NCI-H226 (cell line): ENCODE measurements around the gene TAF13.
"Not testable (repeated sequence)": the region's sequence is repeated elsewhere in the genome, so short reads cannot be mapped to it uniquely, and the experiment has no call there.

Experiments used
- DNase-seq: peaks from one replicate; pipeline ENCODE4 v3.0.0-alpha.2; 2015

The TAF13 gene

DNA sequence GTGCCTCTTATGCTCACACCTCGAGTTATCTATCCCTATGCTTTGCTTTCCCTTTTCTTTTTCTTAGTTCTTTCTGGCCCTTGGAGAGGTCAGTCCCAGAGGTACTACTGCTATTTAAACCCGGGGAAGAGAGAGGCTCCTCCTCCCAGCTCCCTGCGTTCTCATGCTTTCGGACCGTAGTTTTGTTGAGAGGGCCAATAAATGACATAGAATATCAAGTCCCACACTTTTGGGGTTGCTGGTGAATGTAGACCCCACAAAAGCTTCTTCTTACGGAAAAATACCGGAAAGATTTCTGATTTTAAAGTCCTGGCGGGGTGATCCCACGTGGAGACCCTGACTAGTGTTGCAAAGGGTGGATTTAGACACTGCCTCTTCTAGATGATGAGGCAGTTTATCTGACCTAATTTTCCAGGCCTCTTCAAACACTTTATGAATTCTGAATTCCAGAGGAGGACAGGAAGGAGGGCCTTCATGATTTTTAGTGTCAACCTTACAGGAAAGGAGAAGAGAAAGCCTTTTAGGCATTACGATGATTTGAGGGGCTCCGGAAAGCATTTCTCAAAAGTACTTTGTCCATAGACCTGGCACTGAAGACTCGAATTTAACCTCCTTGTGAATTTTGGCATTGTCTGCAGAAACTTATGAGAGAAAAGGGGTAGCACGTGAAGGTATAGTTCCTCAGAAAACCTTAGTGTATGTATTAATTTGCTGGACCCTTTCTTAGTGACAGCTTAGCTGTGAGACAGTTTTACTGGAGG, 15.5 kb upstream of the TAF13 start:
- peak; percentile 37 for DNase-seq

DNA sequence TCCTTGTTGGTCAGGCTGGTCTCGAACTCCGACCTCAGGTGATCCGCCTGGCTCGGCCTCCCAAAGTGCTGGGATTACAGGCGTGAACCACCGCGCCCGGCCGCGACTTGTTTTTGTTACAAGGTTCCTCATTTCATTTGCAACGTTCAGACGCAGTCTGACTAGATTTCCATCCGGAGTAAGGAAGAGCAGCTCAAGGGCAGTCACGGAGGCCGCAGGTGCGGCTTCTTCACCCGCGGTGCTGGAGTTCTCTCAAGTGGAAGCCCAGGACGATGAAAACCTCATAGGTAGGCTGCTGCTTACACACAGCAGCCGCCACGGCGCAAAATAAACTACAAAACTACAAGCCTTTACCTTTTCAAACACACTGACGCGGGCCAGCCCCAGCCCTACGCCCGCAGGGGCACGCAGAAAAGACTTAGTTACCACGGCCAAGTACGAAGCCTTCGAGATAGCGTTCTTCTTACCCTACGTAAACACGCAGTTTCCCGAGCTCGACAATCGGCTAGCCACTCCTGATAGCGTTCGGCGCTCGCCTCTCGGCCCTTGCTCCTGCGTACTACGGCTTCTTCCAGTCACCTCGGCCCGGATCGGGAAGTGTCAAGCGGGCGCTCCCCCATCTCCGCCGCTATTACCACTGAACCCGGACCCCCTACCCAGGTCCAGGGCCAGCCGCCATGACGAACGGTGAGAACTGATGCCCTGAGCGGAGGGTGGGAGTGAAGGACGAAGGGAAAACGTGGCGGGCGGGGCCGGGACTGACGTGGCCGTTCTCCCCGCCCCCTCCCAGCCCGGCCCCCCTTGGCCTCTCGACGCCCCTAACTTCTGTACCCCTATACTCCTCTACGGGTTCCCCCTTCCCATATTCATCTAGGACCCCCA, 14.6 kb upstream of the TAF13 start, which contains the start of gene TMEM167B:
TMEM167B (plus strand) TSS at position 569 of the 882 bp plus-strand sequence; CDS start at position 678, 109 bp downstream.
- DNase-seq: peak; percentile 95

DNA sequence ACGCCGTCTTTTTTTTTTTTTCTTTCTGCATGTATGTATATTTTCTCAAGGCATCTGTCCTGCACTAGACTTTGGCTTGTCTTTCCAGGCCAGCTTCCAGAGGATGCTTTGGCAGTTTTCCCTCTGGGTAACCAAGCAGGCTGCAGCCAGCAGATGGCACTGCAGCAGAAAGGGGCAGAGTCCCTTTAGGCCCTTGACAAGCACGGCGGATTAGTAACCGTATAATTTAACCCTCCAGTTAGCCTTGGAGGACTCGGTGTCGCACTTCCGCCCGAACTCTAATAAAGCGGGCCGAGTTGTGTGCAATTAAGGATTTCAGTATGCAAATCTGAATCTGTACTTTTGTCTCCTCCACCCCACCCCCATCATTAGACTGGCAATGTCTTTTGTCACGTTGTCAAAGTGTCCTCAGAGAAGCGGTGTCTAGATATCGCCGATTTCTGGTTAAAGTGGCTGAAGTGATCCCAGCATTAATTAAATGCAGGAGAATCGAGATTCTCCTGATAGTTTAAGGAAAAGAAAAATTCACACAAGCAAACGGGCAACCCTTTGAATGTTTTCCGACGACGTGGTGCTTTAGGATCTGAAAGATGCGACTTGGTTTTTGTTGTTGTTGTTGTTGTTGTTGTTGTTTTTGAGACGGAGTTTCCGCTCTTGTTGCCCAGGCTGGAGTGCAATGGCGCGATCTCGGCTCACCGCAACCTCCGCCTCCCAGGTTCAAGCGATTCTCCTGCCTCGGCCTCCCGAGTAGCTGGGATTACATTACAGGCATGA, 13.6 kb upstream of the TAF13 start:
- DNase-seq: no peak

DNA sequence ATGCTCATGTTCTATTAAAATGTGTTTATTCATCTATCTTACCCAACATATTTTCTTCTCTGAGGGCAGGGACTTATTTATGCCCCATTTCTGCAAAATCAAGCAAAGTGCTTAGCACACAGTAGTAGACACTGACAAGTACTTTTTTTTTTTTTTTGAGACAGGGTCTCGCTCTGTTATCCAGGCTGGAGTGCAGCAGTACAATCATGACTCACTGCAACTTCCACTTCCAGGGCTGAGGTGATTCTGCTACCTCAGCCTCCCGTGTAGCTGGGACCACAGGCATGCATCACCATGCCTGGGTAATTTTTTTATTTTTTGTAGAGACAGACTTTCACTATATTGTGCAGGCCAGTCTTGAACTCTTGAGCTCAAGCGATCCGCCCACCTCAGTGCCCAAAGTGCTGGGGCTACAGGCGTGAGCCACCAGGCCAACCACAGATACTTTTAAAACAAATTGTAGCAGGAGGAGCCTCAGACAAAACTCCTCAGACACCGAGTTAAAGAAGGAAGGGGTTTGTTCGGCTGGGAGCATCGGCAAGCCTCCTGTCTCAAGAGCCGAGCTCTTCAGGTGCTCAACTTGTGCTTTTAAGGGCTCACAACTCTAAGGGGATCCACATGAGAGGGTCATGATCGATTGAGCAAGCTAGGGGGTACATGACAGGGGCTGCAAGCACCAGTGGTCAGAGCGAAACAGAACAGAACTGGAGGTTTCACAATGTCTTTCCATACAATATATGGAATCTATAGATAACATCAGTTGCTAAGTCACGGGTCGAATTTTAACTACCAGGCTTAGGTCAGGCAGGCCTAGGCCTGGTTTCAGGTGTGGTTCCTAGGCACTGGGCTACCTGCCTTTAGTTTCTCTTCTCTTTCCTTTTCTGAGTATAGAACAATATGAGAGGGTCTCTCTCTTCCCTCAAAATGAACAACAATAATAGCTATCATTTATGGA, 9.0 kb upstream of the TAF13 start:
- peak; percentile 61 for DNase-seq

DNA sequence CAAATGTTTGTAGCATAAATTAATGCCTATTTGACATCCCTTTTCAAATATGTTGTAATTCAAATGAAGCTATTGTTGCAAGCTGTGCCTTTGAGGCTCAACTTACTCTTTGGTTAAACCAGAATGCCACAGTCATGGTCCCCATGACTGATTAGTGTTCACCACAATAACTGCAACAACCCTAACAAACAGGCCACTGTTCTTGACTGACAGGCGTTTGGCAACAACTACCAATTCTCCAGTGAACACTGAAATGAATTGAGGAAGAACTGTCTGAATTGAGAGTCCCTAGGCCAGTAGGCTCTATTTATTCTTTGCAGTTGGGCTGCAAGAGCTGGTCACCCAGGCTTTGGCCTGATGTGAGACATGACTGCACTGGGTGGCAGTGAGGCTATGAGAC, 8.1 kb upstream of the TAF13 start:
- no peak for DNase-seq

DNA sequence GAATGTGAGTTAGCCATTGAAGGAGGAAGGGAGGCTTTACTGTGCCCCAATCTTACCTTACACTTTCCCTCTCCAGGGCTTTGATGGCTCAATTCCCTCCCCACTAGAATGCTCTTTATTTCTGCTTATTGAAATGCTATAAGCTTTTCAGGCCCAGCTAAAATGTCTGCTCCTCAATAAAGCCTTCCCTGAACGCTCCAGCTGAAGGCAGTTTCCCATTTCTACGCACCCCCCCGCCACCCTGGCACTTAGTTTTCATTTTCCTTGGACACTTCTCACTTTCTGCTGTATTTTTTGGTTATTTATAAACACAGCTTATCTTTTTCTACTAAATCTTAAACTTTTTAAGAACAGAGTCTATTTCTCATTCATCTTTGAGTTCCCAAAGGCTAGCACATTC, 7.7 kb upstream of the TAF13 start:
- no peak for DNase-seq

DNA sequence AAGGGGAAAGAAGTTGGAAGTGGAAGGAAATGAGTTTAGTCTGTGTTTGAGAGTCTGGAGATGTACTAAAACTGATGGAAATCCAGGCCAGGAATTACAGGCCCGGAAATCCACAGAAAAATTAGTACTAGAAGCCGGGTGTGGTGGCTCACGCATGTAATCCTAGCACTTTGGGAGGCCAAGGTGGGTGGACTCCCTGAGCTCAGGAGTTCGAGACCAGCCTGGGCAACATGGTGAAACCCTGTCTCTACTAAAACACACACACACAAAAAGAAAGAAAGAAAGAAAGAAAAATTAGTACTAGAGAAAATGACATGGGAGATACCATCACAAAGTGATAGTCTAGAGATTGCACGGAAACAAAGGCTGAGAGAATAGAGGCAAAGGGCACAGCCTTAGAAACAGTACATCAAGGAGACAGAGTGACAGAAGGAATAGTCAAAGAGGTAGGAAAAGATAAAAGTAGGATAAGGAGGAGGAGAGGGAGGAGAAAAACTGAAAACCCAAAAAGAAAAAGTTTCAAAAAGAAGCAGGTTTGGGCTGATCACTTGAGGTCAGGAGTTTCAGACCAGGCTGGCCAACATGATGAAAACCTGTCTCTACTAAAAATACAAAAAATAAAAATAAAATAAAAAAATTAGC, 4.8 kb upstream of the TAF13 start:
- no peak for DNase-seq

DNA sequence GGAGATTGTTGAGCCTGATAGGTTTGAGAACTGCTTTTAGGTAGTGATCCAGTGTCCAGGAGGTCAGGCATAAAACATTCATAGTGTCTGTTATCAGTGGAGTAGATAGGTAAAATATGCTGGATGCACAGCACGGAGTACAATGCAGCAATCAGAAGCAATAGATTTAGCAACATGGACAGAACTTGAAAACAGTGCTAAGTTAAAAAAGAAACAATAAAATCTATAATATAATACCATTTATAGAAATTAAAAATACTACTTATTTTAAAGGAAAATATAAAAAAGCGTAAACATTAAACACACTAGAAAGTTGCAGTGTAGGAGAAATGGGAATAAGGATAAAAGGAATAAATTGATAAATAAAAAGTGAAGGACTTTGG, 3.4 kb upstream of the TAF13 start:
- no peak for DNase-seq

DNA sequence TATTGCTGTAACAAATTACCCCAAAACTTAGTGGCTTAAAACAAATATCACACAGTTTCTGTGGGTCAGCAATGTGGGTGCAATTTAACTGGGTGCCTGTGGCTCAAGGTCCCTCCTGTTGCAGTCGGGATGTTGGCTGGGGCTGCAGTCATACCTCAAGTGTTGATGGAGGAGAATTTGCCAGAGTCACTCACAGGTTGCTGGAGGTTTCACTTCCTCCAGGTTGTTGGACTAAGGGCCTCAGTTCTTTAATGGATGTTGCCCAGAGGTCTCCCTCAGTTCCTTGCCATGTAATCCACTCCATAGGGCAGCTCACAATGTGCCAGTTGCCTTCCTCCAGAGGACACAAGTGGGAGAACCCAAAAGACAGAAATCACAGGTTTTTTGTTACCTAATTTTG, 2.5 kb upstream of the TAF13 start:
- DNase-seq: no peak

DNA sequence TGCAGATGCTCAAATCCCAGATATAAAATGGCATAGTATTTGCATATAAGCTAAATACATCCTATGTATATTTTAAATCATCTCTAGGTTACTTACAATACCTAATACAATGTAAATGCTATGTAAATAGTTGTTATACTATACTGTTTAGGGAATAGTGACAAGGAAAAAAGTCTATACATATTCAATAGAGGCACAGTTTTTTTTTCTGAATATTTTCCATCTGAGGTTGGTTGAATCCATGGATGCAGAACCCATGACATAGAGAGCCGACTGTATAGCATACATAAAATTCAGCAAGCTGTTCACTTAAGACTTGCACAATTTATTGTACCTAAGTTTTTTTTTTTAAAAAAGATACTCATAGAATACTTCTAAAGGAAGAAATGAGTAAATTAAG, 6.5 kb downstream of the TAF13 start:
- no peak for DNase-seq

DNA sequence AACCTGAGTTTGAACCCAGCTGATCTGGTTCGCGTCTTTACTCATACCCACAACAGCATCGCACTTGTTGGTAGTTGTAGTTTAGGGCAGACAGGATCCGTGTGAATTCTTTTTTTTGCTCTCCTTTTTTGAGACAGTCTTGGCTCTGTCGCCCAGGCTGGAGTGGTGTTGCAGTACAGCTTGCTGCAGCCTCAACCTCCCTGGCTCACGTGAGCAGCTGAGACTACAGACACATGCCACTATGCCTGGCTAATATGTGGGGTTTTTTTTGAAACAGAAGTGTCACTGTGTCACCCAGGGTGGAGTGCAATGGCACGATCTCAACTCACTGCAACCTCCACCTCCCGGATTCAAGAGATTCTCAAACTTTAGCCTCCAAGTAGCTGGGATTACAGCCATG, 7.9 kb downstream of the TAF13 start:
- no peak for DNase-seq

DNA sequence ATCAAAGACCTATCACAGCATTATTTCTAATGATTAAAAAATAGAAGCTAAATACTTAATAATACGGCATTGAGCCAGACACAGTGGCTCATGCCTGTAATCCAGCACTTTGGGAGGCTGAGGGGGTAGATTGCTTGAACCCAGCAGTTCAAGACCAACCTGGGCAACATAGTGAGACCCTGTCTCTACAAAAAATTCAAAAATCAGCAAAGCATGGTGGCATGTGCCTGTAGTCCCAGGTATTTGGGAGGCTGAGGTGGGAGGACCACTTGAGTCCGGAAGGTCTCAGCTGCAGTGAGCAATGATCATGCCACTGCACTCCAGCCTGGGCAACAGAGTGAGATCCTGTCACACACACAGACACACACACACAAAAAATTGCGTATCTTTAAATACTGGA, 10.7 kb downstream of the TAF13 start:
- DNase-seq: no peak

DNA sequence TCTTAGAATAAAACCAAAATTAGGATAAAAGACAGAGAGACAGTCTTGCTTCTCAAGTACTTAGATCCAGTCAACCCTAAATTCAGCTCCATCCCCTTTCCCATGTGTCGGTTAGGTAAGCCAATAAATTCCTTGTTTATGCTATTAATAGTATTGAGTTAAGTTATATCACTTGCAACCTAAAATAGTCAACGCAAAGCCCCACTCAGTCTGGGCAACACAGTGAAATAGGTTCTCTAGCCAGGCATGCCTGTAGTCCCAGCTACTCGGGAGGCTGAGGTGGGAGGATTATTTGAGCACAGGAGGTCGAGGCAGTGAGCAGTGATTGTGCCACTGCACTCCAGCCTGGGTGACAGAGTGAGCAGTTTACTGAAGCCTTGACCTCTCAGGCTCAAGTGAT, 14.6 kb downstream of the TAF13 start:
- no peak for DNase-seq

DNA sequence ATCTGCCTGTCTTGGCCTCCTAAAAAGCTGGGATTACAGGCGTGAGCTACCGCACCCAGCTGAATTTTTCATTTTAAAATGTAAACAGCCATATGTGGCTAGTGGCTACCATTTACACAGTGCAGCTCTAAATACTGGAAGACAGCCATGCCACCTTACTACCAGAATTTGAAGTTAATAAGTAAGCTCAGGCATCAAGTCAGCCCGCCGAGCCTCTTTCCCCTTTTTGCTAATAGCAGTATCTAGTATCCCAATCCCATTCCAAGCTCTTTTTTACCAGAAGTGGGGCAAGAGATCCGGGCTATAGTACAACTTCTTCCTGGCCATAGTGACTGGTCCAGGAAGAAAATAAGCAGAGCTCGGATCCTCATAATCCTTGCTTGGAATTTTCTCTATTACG, 15.1 kb downstream of the TAF13 start:
- DNase-seq: no peak

DNA sequence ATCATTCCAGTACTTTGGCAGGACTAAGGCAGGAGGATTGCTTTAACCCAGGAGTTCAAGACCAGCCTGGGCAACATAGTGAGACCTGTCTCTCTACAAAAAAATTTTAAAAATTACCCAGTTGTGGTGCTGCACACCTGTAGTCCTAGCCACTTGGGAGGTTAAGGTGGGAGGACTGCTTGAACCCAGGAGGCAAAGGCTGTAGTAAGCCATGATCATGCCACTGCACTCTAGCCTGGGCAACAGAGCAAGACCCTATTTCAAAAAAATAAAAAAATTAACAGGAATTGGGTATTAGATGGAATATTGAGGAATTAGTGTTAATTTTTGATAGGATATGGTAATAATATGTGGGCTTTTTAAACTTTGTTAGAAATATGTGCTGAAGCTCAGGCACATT, 16.8 kb downstream of the TAF13 start:
- no peak for DNase-seq

DNA sequence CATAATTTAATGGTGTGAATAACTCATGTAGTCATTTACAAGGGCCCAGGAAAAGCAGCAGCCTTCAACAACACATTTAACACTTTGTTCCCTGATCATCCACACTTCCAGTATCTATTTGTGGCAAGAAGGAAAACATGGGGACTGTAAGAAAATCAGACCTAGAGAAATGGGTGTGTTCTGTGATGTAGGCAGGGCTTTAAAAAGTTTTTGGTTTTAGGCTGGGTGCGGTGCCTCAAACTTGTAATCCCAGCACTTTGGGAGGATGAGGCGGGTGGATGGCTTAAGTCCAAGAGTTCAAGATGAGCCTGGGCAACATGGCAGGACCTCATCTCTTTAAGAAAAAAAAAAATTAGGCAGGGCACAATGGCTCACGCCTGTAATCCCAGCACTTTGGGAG, 19.7 kb downstream of the TAF13 start:
- no peak for DNase-seq

DNA sequence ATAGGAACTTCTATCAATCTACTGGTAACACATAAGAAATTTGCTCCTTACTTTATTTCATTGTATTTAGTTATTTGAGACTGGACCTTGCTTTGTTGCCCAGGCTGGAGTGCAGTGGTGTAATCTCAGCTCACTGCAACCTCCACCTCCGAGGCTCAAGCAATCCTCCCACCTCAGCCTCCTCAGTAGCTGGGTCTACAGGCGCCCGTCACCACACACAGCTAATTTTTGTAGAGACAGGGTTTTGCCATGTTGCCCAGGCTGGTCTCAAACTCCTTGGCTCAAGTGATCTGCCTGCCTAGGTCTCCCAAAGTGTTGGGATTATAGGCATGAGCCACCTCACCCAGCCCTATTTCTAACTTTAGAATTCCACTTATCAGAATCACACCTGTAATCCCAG, 23.7 kb downstream of the TAF13 start:
- DNase-seq: not testable (repeated sequence)

DNA sequence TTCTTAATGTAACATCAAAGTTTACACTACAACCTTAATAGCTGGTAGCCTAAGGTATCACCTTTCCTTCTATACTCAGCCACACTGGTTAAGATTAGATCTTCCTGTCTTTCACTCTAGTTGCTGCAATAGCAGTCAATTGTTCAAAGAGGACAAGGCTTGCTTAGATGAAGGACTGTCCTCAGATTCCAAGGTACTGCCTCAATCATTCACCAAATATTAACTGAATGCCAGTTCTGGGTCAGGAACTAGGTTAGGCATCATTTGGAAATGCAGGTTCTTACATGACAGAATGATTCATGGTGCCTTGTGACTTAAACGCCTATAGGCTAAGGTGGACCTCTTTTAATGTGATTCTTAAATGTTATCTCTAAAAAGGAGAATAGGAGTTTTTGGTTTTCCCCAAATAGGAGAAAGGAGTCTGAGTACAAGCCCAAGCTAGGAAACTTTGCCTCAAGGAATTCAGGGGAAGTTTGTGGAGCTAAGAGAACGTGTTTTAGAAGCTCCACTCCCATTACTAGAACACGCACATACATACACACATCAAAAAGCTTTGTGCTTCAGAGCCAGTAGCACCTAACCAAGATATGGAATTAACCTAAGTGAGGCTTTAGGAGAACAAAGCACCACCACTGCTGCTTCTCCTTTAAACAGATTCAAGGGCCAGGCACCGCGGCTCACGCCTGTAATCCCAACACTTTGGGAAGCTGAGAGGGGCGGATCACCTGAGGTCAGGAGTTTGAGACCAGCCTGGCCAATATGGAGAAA, 25.4 kb downstream of the TAF13 start:
- DNase-seq: peak; percentile 14

DNA sequence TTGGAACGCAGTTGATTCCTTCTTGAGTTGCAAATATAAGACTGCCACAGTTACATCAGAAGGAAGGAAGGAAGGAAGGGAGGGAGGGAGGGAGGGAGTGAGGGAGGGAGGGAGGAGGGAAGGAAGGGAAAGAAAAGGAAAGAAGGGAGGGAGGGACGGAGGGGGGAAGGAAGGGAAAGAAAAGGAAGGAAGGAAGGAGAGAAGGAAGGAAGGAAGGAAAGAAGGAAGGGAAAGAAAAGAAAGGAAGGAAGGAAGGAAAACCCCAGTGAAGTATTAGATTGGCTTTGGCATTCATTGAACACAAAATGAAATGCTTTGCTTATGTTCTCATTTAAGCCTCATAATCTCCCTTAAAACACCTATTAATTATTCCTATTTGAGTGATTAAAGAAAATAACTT, 27.5 kb downstream of the TAF13 start:
- DNase-seq: no peak

DNA sequence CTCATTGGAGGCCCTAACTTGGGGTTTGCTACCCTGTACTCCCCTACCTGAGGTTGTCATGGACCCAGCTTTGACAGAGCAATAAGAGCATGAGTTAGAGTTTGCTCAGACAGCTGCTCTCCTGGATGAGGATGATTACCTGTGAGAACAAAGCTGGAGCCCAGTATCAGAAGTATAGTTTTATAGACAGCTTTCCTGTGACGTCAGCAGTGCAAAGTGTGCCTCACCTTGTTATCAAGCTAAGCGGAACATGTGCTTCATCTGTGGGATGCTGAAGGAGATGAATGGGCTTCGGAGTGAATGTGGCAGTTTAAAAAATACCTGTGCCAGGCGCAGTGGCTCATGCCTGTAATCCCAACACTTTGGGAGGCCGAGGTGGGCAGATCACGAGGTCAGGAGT, 28.5 kb downstream of the TAF13 start:
- no peak for DNase-seq

DNA sequence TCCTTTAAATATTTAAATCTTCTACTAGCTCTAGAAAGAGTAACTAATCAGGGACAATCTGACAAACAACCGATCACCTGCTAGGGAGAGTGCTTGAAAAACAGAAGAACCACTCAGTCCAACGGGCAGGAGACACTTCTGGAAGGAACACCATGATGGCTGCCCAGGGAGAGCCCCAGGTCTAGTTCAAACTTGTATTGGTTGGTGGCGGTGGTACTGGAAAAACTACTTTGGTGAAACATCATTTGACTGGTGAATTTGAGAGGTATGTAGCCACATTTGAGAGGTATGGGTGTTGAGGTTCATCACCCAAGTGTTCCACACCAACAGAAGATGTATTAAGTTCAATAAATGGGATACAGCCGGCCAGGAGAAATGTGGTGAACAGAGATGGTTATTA, 29.1 kb downstream of the TAF13 start:
- DNase-seq: no peak
